Measurements from ENCODE around the gene RPS3A. TPM values are rescaled to one million over a fixed set of nuclear protein-coding genes. Genes with fewer than 3 reads are reported as not detected.
"Not testable (repeated sequence)": the region's sequence is repeated elsewhere in the genome, so short reads cannot be mapped to it uniquely, and the experiment has no call there.

Gene RPS3A
- total RNA-seq (2022) (1,868 and 1,919 TPM in 2 replicates), Bru-seq, nascent RNA (percentile 100 among the genes with signal in this experiment), BruChase-seq, experiment 1, labeled RNA remaining after a 2-hour chase (percentile 99 among the genes with signal in this experiment), BruChase-seq, experiment 2, labeled RNA remaining after a 6-hour chase (percentile 100 among the genes with signal in this experiment)
- long read RNA-seq, transcript RPS3A-205 (6 exons, 674 nt) = minor isoform, 7 of 2,634 reads
- long read RNA-seq, transcript RPS3A-201 (6 exons, 934 nt) = major isoform, 2,517 of 2,634 reads
- long read RNA-seq, transcript RPS3A-208 (4 exons, 576 nt) = minor isoform, 11 of 2,634 reads
- long read RNA-seq, partial matches to known transcripts = 22 of 2,634 reads
- long read RNA-seq, other reads (novel, unspliced or antisense) = 76 of 2,634 reads

GRCh38 chr4:151099229-151099975 is at the start of gene RPS3A:
TSS of gene RPS3A (plus strand) at chr4:151099628. CDS start at chr4:151099653, 25 bp downstream.
- peak; percentile 95 to 97 for DNase-seq
- peak within 1 kb of the TSS; percentile 97 for H3K4me3 ChIP-seq (ENCODE audit: low read depth, low read length)
- peaks cover 2% of the 10 kb centered on the region; the same call in 1 of the 2 replicates for H3K36me3 ChIP-seq (ENCODE audit: control insufficient read depth, insufficient read depth, low read length)
- ChIA-PET POLR2A (interaction anchor here (0.6 to 0.7 kb wide), 2 partner anchors 180 to 309 kb away, joined by 3 to 4 read pairs; no protein-coding TSS in a partner anchor), CTCF (no interaction called here)
- H3K9me3 ChIP-seq = no peaks in the 10 kb centered on the region
- Mint-ChIP-seq H3K4me1 (ENCODE audit: low read depth, unreplicated experiment) (peaks cover 6% of the 10 kb centered on the region), H3K9me3 (ENCODE audit: unreplicated experiment) (no peaks in the 10 kb centered on the region), H3K27me3 (ENCODE audit: insufficient read depth, unreplicated experiment) (no peaks in the 10 kb centered on the region), H3K36me3 (ENCODE audit: insufficient read depth, unreplicated experiment) (peaks cover 55% of the 10 kb centered on the region), H3K27ac (ENCODE audit: unreplicated experiment) (peak within 1 kb of the TSS; percentile 98), H3K4me3 (ENCODE audit: unreplicated experiment) (peak within 1 kb of the TSS; percentile 94)
- TF ChIP-seq CTCF (IDR thresholded peaks at IDR 0.05; ENCODE audit: insufficient read depth in 1 of 2, low read depth in 1 of 2, low read length in 1 of 2, severe bottlenecking in 1 of 2, unreplicated experiment in 1 of 2) = peak; percentile 25 to 82
- no peaks in the 10 kb centered on the region for H3K27me3 ChIP-seq (replicated peaks; ENCODE audit: control insufficient read depth, insufficient read depth, low read length)
- BruUV-seq (replicated peaks) = no TSS peak
- H3K4me1 ChIP-seq = peaks cover 8% of the 10 kb centered on the region
- intact Hi-C loops (cut with micrococcal nuclease; ENCODE audit: unreplicated experiment) = loop anchor here (1.0 kb wide), 1 partner anchor 84 kb away; the partner anchor contains the start of gene LRBA

DNA sequence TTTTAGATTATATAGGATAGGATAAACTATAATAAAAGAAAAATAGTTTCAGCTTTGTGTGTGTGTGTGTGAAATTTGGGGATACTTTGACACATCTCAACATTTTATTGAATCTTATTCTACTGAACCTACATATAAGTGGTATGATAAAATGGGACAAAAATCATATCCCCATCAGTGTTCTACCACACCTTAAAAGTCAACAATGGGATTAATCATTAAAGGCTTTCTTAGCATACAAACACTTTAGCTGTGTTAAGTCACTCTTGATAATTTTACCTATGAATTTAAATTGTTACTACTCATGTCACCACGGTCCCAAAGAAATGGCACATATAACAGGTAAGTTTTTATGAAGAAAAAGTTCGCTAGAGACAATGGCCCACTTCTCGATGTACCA is 46.6 kb upstream of the RPS3A start:
- H3K4me3 Mint-ChIP-seq (ENCODE audit: unreplicated experiment) = no peak overlapping the region
- intact Hi-C loops (cut with micrococcal nuclease; ENCODE audit: unreplicated experiment) = no loop called here
- no peaks in the 10 kb centered on the region for H3K27me3 Mint-ChIP-seq (ENCODE audit: insufficient read depth, unreplicated experiment)
- no peaks in the 10 kb centered on the region for H3K9me3 Mint-ChIP-seq (ENCODE audit: unreplicated experiment)
- no TSS peak for BruUV-seq (replicated peaks)
- H3K27ac Mint-ChIP-seq (ENCODE audit: unreplicated experiment) = no peak overlapping the region
- no peaks in the 10 kb centered on the region for H3K36me3 Mint-ChIP-seq (ENCODE audit: insufficient read depth, unreplicated experiment)
- Histone ChIP-seq H3K9me3 (no peaks in the 10 kb centered on the region), H3K36me3 (ENCODE audit: control insufficient read depth, insufficient read depth, low read length) (no peaks in the 10 kb centered on the region), H3K27me3 (replicated peaks; ENCODE audit: control insufficient read depth, insufficient read depth, low read length) (no peaks in the 10 kb centered on the region), H3K4me1 (no peaks in the 10 kb centered on the region), H3K4me3 (ENCODE audit: low read depth, low read length) (no peak overlapping the region)
- no peaks in the 10 kb centered on the region for H3K4me1 Mint-ChIP-seq (ENCODE audit: low read depth, unreplicated experiment)
- ChIA-PET CTCF (no interaction called here), POLR2A (no interaction called here)
- no peak for DNase-seq
- TF ChIP-seq CTCF (IDR thresholded peaks at IDR 0.05; ENCODE audit: insufficient read depth in 1 of 2, low read depth in 1 of 2, low read length in 1 of 2, severe bottlenecking in 1 of 2, unreplicated experiment in 1 of 2) = no peak

GRCh38 chr4:151055539-151055938 is 43.9 kb upstream of the RPS3A start:
- H3K4me1 ChIP-seq = no peaks in the 10 kb centered on the region
- ChIA-PET POLR2A (no interaction called here), CTCF (interaction anchor here (0.7 kb wide), 1 partner anchor 45 kb away, joined by 3 read pairs; no protein-coding TSS in a partner anchor)
- TF ChIP-seq CTCF (IDR thresholded peaks at IDR 0.05; ENCODE audit: insufficient read depth in 1 of 2, low read depth in 1 of 2, low read length in 1 of 2, severe bottlenecking in 1 of 2, unreplicated experiment in 1 of 2) = no peak
- H3K9me3 ChIP-seq = no peaks in the 10 kb centered on the region
- no peaks in the 10 kb centered on the region for H3K27me3 ChIP-seq (replicated peaks; ENCODE audit: control insufficient read depth, insufficient read depth, low read length)
- Mint-ChIP-seq H3K36me3 (ENCODE audit: insufficient read depth, unreplicated experiment) (no peaks in the 10 kb centered on the region), H3K4me3 (ENCODE audit: unreplicated experiment) (no peak overlapping the region), H3K27ac (ENCODE audit: unreplicated experiment) (no peak overlapping the region), H3K4me1 (ENCODE audit: low read depth, unreplicated experiment) (no peaks in the 10 kb centered on the region), H3K9me3 (ENCODE audit: unreplicated experiment) (no peaks in the 10 kb centered on the region), H3K27me3 (ENCODE audit: insufficient read depth, unreplicated experiment) (no peaks in the 10 kb centered on the region)
- no peak for DNase-seq
- no peak overlapping the region for H3K4me3 ChIP-seq (ENCODE audit: low read depth, low read length)
- intact Hi-C loops (cut with micrococcal nuclease; ENCODE audit: unreplicated experiment) = no loop called here
- no TSS peak for BruUV-seq (replicated peaks)
- no peaks in the 10 kb centered on the region for H3K36me3 ChIP-seq (ENCODE audit: control insufficient read depth, insufficient read depth, low read length)

DNA sequence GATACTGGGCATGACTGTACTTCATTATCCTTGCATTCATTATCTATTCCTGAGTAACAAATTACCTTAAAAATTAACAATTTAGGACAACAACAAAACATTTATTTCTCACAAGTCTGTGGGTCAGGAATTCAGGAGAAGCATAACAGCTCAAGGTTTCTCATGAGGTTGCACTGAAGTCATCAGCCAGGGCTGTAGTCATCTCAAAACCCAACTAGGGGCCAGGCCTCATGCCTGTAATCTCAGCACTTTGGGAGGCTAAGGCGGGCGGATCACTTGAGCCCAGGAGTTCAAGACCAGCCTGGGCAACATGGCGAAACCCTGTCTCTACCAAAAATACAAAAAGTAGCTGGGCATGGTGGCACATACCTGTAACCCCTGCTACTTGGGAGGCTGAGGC is 36.3 kb upstream of the RPS3A start:
- POLR2A ChIA-PET; H3K4me1 ChIP-seq; H3K36me3 Mint-ChIP-seq (ENCODE audit: insufficient read depth, unreplicated experiment); H3K27me3 Mint-ChIP-seq (ENCODE audit: insufficient read depth, unreplicated experiment); H3K27ac Mint-ChIP-seq (ENCODE audit: unreplicated experiment); intact Hi-C loops (cut with micrococcal nuclease; ENCODE audit: unreplicated experiment); CTCF ChIA-PET; DNase-seq; H3K4me1 Mint-ChIP-seq (ENCODE audit: low read depth, unreplicated experiment); H3K9me3 ChIP-seq; H3K9me3 Mint-ChIP-seq (ENCODE audit: unreplicated experiment); BruUV-seq (replicated peaks); H3K4me3 Mint-ChIP-seq (ENCODE audit: unreplicated experiment); H3K4me3 ChIP-seq (ENCODE audit: low read depth, low read length); H3K27me3 ChIP-seq (replicated peaks; ENCODE audit: control insufficient read depth, insufficient read depth, low read length); H3K36me3 ChIP-seq (ENCODE audit: control insufficient read depth, insufficient read depth, low read length): not testable (repeated sequence)
